K562 (cell line): Measurements from ENCODE around the gene PDLIM5. TPM values are rescaled to one million over a fixed set of nuclear protein-coding genes. Genes with fewer than 3 reads are reported as not detected.

Experiments used
- ARNT ChIP-seq, 2 experiments: fragments of 450-650 bp; IDR thresholded peaks; 2 replicates each; pipeline ENCODE4 v1.6.1; 2016; ENCODE audit warnings: mild to moderate bottlenecking in 1 of 2
- BHLHE40 ChIP-seq: IDR thresholded peaks from 2 replicates; pipeline ENCODE4 v1.6.1; 2011; ENCODE audit warnings: low read length, improper control_type of control experiment
- CBX3 ChIP-seq, 2 experiments: IDR thresholded peaks; 1 replicate in 1 of 2; 2 replicates in 1 of 2; pipeline ENCODE4 v1.6.1; 2012; ENCODE audit warnings: inconsistent platforms in 2 of 2, low read length in 2 of 2, borderline replicate concordance in 1 of 2, control low read depth in 1 of 2
- CC2D1A ChIP-seq: fragments of 450-650 bp; IDR thresholded peaks from 2 replicates; pipeline ENCODE4 v1.6.1; 2017; ENCODE audit warnings: mild to moderate bottlenecking
- ESRRB ChIP-seq: fragments of 250-450 bp; sonication (Bioruptor Pico); IDR thresholded peaks from 2 replicates; pipeline ENCODE4 v1.5.0; 2020; ENCODE audit warnings: mild to moderate bottlenecking, moderate library complexity, borderline replicate concordance
- HDAC1 ChIP-seq, 2 experiments: fragments of 450-650 bp; IDR thresholded peaks; 2 replicates each; pipeline ENCODE4 v1.6.1; 2016 to 2017; ENCODE audit warnings: inconsistent platforms in 1 of 2, mild to moderate bottlenecking in 1 of 2, moderate library complexity in 1 of 2
- MEF2D ChIP-seq: conservative IDR thresholded peaks from 2 replicates; pipeline ENCODE4 v1.6.1; 2016; ENCODE audit warnings: low read depth, missing genetic modification characterization, missing compliant biosample characterization
- PHF21A ChIP-seq: fragments of 450-650 bp; IDR thresholded peaks from 2 replicates; pipeline ENCODE4 v1.6.1; 2017; ENCODE audit warnings: low read depth, borderline replicate concordance
- RBM22 ChIP-seq: fragments of 200-400 bp; formaldehyde crosslinking; IDR thresholded peaks from 2 replicates; pipeline ENCODE4 v1.6.1; 2018; ENCODE audit warnings: low read length, low read depth; ENCODE audit not compliant: poor library complexity, severe bottlenecking
- RHOXF2B ChIP-seq: fragments of 250-450 bp; sonication (Bioruptor Pico); conservative IDR thresholded peaks from 2 replicates; pipeline ENCODE4 v1.5.1; 2021
- TRIM24 ChIP-seq, 2 experiments: fragments of 450-650 bp; IDR thresholded peaks; 2 replicates each; pipeline ENCODE4 v1.6.1; 2016
- TRIM28 ChIP-seq: fragments of 450-650 bp; IDR thresholded peaks from 2 replicates; pipeline ENCODE4 v1.6.1; 2017
- YBX1 ChIP-seq: fragments of 450-650 bp; IDR thresholded peaks from 2 replicates; pipeline ENCODE4 v1.7.1; 2016; ENCODE audit warnings: mild to moderate bottlenecking
- ZNF384 ChIP-seq: IDR thresholded peaks from 2 replicates; pipeline ENCODE4 v1.6.1; 2012; ENCODE audit warnings: low read depth, low read length, improper control_type of control experiment
- ZNF445 ChIP-seq: fragments of 250-450 bp; sonication (Bioruptor Pico); IDR thresholded peaks from 2 replicates; pipeline ENCODE4 v1.4.0; 2020; ENCODE audit warnings: low read depth, mild to moderate bottlenecking, moderate library complexity
- ZSCAN29 ChIP-seq: fragments of 450-650 bp; IDR thresholded peaks from 2 replicates; pipeline ENCODE4 v1.6.1; 2017
- polyA plus RNA-seq, 8 experiments: library from polyadenylated mRNA; depleted of rRNA in 4 of 8; stranded (reverse) in 5 of 8; unstranded in 3 of 8; fragments of >200 nt; fragmentation: Nextera tagmentation in 2 of 8; fragmentation: Illumina TruSeq in 1 of 8; extraction: Ambion mirVana in 2 of 8; extraction: Trizol in 1 of 8; gene quantifications; 2 replicates each; pipeline versions ENCODE4 v1.2.1 to v1.2.3, GENCODE V29; 2011 to 2014; ENCODE audit warnings: inconsistent platforms in 1 of 8, missing spikeins in 1 of 8
- total RNA-seq, 7 experiments: library from RNA; depleted of rRNA in 6 of 7; stranded (reverse); fragments of >200 nt in 6 of 7; fragmentation: Illumina TruSeq in 2 of 7; extraction: Trizol in 2 of 7; gene quantifications; 2 replicates each; pipeline versions ENCODE4 v1.2.1 to v1.2.3, GENCODE V29; 2011 to 2021; ENCODE audit warnings: low replicate concordance in 1 of 7
- TF ChIP-seq, protein P1 (sequence below), 2 experiments: IDR thresholded peaks in 1 of 2; conservative IDR thresholded peaks in 1 of 2; 2 replicates each; pipeline ENCODE4 v1.6.1; 2016; ENCODE audit warnings: low read depth in 2 of 2, mild to moderate bottlenecking in 1 of 2, missing compliant biosample characterization in 1 of 2, missing genetic modification characterization in 1 of 2, moderate library complexity in 1 of 2
- TF ChIP-seq, protein P2 (sequence below): sonication (generic); IDR thresholded peaks from 2 replicates; pipeline ENCODE4 v1.6.1; 2016
- TF ChIP-seq, protein P3 (sequence below): fragments of 450-650 bp; IDR thresholded peaks from 2 replicates; pipeline ENCODE4 v1.6.1; 2016

PDLIM5 gene
- total and polyA plus RNA-seq, 9 of the 15 experiments (the other 6 are each of a cell fraction or from before 2014, with no cell fraction given) = 36.9 to 127 (median 62.5) TPM

DNA sequence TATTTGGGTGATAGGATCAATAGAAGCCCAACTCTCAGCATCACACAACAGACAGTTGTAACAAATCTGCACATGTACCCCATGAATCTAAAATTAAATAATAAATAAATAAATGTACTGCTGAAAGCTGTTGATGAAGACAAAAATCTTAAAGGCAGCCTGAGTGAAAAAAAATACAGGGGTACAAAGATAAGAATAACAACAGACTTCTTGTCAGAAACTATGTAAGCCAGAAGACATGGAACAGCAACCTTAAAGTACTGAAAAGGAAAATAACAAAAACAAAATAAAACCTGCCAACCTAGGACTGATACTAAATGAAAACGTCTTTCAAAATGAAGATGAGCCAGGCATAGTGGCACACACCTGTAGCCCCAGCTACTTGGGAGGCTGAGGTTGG is 25.0 kb upstream of the PDLIM5 start (continued):
- TF ChIP-seq, protein P1, sequence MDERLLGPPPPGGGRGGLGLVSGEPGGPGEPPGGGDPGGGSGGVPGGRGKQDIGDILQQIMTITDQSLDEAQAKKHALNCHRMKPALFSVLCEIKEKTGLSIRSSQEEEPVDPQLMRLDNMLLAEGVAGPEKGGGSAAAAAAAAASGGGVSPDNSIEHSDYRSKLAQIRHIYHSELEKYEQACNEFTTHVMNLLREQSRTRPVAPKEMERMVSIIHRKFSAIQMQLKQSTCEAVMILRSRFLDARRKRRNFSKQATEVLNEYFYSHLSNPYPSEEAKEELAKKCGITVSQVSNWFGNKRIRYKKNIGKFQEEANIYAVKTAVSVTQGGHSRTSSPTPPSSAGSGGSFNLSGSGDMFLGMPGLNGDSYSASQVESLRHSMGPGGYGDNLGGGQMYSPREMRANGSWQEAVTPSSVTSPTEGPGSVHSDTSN (CRISPR knock-in tag; IDR thresholded peaks at IDR 0.05; ENCODE audit: low read depth) = no peak
- TF ChIP-seq, protein P1 (tag; conservative IDR thresholded peaks at IDR 0.05; ENCODE audit: low read depth) = no peak
- TF ChIP-seq CBX3 (IDR thresholded peaks at IDR 0.05; ENCODE audit: borderline replicate concordance in 1 of 2, low read length in 2 of 2) (peak in 1 of 2 experiments; percentile 99; a peak in 2 of 3 replicates), ZNF445 (CRISPR knock-in tag) (peak; percentile 82), BHLHE40 (no peak), MEF2D (tag) (no peak), ESRRB (no peak), ZNF384 (peak; percentile 67), YBX1 (no peak), HDAC1 (IDR thresholded peaks at IDR 0.05) (peak in 1 of 2 experiments; percentile 94; a peak in 2 of 4 replicates), RHOXF2B (CRISPR knock-in tag) (no peak), RBM22 (no peak), CC2D1A (0 out of 2 replicates have a peak, but pooled peaks have one; percentile 16), ZSCAN29 (no peak), ARNT (IDR thresholded peaks at IDR 0.05) (0 out of 4 replicates have a peak, but pooled peaks of 1 of the 2 experiments have one; percentile 24), TRIM28 (peak; percentile 97), TRIM24 (IDR thresholded peaks at IDR 0.05) (peak; percentile 66 to 83), PHF21A (no peak)
- TF ChIP-seq, protein P2, sequence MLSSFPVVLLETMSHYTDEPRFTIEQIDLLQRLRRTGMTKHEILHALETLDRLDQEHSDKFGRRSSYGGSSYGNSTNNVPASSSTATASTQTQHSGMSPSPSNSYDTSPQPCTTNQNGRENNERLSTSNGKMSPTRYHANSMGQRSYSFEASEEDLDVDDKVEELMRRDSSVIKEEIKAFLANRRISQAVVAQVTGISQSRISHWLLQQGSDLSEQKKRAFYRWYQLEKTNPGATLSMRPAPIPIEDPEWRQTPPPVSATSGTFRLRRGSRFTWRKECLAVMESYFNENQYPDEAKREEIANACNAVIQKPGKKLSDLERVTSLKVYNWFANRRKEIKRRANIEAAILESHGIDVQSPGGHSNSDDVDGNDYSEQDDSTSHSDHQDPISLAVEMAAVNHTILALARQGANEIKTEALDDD = no peak
- TF ChIP-seq, protein P3, sequence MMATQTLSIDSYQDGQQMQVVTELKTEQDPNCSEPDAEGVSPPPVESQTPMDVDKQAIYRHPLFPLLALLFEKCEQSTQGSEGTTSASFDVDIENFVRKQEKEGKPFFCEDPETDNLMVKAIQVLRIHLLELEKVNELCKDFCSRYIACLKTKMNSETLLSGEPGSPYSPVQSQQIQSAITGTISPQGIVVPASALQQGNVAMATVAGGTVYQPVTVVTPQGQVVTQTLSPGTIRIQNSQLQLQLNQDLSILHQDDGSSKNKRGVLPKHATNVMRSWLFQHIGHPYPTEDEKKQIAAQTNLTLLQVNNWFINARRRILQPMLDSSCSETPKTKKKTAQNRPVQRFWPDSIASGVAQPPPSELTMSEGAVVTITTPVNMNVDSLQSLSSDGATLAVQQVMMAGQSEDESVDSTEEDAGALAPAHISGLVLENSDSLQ = no peak
- TF ChIP-seq, all 486 proteins: peak for 11
